Subcutaneous adipose tissue (tissue), 4 donors: ENCODE data around the gene ROPN1B. TPM values are rescaled to one million over a fixed set of nuclear protein-coding genes. Genes with fewer than 3 reads are reported as not detected.

Source experiments
- total RNA-seq, 4 donors: library from RNA; depleted of rRNA; stranded (reverse); fragments of >200 nt; gene quantifications; one replicate each; pipeline ENCODE4 v1.1.0, GENCODE V29; 2016
- TF ChIP-seq, protein P1 (sequence below): fragments of 450-650 bp; IDR thresholded peaks from one replicate; pipeline ENCODE4 v1.5.1; 2016; ENCODE audit warnings: low read depth, mild to moderate bottlenecking, control low read depth, antibody characterized with exemption, moderate library complexity

Gene ROPN1B
- total RNA-seq, 4 donors from 2014 or later: not detected

DNA sequence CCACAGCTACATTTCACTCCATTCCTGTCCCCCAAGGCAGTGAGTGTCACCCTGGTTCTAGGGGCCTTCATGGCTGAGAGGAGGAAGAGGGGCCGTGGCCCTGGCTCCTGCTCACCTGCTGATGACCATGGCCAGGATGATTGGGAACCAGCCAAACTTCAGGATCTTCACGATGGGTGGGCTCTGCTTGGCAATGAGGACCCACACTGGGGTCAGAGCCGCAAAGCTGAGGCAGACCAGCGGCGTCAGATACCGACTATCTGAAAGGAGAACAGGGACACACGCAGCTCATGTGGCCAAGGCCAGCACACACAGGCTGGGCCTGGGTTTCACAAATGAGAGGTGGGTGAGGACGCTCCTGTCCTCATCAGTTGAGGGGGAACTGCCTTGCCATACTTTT is 47.6 kb downstream of the ROPN1B start:
- TF ChIP-seq, protein P1, sequence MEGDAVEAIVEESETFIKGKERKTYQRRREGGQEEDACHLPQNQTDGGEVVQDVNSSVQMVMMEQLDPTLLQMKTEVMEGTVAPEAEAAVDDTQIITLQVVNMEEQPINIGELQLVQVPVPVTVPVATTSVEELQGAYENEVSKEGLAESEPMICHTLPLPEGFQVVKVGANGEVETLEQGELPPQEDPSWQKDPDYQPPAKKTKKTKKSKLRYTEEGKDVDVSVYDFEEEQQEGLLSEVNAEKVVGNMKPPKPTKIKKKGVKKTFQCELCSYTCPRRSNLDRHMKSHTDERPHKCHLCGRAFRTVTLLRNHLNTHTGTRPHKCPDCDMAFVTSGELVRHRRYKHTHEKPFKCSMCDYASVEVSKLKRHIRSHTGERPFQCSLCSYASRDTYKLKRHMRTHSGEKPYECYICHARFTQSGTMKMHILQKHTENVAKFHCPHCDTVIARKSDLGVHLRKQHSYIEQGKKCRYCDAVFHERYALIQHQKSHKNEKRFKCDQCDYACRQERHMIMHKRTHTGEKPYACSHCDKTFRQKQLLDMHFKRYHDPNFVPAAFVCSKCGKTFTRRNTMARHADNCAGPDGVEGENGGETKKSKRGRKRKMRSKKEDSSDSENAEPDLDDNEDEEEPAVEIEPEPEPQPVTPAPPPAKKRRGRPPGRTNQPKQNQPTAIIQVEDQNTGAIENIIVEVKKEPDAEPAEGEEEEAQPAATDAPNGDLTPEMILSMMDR: no peak

GRCh38 chr3:126017362-126017761 is 48.4 kb downstream of the ROPN1B start:
- TF ChIP-seq, protein P1: no peak

DNA sequence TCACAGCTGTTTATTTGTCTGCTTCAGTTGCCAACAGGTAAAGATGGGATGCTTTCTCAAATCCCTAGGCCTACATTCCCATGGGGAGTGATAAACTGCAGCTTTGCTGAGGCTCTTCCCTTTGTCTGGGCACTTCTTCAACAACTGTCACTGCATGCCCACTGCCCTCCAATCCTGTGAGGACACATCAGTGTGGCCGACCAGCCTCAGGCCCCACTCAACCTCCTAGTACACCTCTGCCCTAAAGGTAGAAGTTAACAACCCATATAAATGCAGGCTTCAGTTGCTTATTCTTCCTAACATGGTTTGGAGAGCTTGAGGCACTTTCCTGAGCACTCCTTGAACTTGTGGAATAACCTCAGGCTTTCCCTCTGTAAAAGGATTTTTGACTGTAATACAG is 49.6 kb downstream of the ROPN1B start:
- TF ChIP-seq, protein P1: no peak

DNA sequence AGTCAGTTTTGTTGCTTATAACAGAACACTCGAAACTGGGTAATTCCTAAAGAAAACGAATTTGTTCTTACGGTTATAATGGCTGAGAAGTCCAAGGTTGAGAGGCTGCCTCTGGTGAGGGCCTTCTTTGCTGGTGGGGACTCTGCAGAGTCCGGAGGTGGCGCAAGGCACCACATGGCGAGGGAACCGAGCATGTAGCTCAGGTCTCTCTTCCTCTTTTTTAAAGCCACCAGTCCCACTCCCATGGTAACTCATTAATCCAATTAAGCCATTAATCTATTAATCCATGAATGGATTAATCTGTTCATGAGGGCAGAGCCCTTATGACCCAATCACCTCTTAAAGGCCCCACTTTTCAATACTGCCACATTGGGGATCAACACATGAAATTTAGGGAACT is 50.0 kb downstream of the ROPN1B start:
- TF ChIP-seq, protein P1: no peak

DNA sequence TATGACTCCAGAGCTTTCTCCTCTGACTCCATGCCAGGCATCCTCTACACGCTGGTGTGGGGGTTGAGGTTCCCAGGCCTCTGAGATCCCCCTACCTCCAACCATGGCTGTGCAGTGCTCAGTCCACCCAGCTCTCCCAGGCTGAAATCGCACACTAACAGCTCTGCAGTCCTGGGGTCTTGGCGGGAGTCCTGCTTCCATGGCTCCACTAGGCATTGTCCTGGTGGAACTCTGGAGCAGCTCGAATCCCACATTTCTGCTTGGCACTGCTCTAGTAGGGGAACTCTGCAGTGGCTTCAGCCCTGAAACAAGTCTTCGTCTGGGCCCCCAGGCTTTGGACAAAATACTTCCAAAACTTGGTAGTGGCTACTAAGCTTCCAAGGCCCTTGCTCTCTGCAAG is 50.7 kb downstream of the ROPN1B start:
- TF ChIP-seq, protein P1: no peak

GRCh38 chr3:126021224-126021623 is 52.2 kb downstream of the ROPN1B start:
- TF ChIP-seq, protein P1: no peak

- TF ChIP-seq, protein P1: no peak
Observed at GRCh38 chr3:126021702-126022101, 52.7 kb downstream of the ROPN1B start.
